Esophagus squamous epithelium (tissue), 5 donors: ENCODE data around the gene RASGRP4. TPM values are rescaled to one million over a fixed set of nuclear protein-coding genes. Genes with fewer than 3 reads are reported as not detected.
A peak's percentile ranks its signal among the peaks of the same experiment; 100 is the strongest.

Experiments used
- DNase-seq: peaks from one replicate; lab custom pipeline; 2025; lab: John Stamatoyannopoulos, UW
- H3K27ac ChIP-seq, 4 donors: fragments of 200-600 bp; sonication (generic); one replicate each; pipeline ENCODE4 v1.5.1; 2016 to 2019; ENCODE audit warnings: mild to moderate bottlenecking in 1 of 4
- H3K27me3 ChIP-seq, 4 donors: fragments of 200-600 bp; sonication (generic); 1 replicate in 3 of 4; 2 replicates in 1 of 4; pipeline versions ENCODE4 v1.5.1 to v1.6.0; 2017 to 2021; ENCODE audit warnings: antibody characterized with exemption in 1 of 4
- H3K36me3 ChIP-seq, 3 donors: fragments of 200-600 bp; sonication (generic); one replicate each; pipeline ENCODE4 v1.5.1; 2016 to 2019
- H3K4me1 ChIP-seq, 3 donors: fragments of 200-600 bp; sonication (generic); one replicate each; pipeline ENCODE4 v1.5.1; 2017 to 2019
- H3K4me3 ChIP-seq, 4 donors: fragments of 200-600 bp; sonication (generic); 1 replicate in 3 of 4; 2 replicates in 1 of 4; pipeline ENCODE4 v1.5.1; 2016 to 2019; ENCODE audit warnings: mild to moderate bottlenecking in 2 of 4, moderate library complexity in 1 of 4
- H3K9me3 ChIP-seq, 3 donors: fragments of 200-600 bp; sonication (generic); one replicate each; pipeline ENCODE4 v1.5.1; 2016 to 2019
- POLR2A ChIP-seq, 4 donors: fragments of 450-650 bp; IDR thresholded peaks; one replicate each; pipeline ENCODE4 v1.6.1; 2017; ENCODE audit warnings: antibody characterized with exemption in 4 of 4, mild to moderate bottlenecking in 4 of 4, moderate library complexity in 3 of 4
- WGBS, 2 donors: methylation state at CpG; one replicate each; pipeline ENCODE4 v1.1.5; 2018; 5-methylcytosine and 5-hydroxymethylcytosine counted together
- intact Hi-C: fragments of 100-400 bp; cut with DNase I; formaldehyde crosslinking; loops from one replicate; pipeline ENCODE4 v1.15.0; 2022
- total RNA-seq, 4 donors: library from RNA; depleted of rRNA; stranded (reverse); fragments of >200 nt; gene quantifications; one replicate each; pipeline ENCODE4 v1.1.0, GENCODE V29; 2016
- TF ChIP-seq, protein P1 (sequence below), 6 experiments: fragments of 450-650 bp in 4 of 6; fragments of 200-600 bp in 2 of 6; sonication (generic) in 2 of 6; IDR thresholded peaks; one replicate each; pipeline ENCODE4 v1.5.1; 2016 to 2019; ENCODE audit warnings: antibody characterized with exemption in 6 of 6, mild to moderate bottlenecking in 4 of 6, moderate library complexity in 4 of 6
- donor health status: DM: yes; HTN: yes; CAD: no.

Gene RASGRP4
- total RNA-seq, 4 donors from 2014 or later: 0.35 to 4.2 (median 0.64) TPM; not detected in 1

GRCh38 chr19:38425222-38425809, 703 bp downstream of the RASGRP4 start:
- H3K4me1 ChIP-seq: no peaks in the 10 kb centered on the region
- intact Hi-C loops: no loop called here
- H3K36me3 ChIP-seq: no peaks in the 10 kb centered on the region
- WGBS, 2 donors: 79 to 85% methylated on average over 3 of the region's 7 CpGs
- TF ChIP-seq POLR2A (IDR thresholded peaks at IDR 0.05): no peak
- TF ChIP-seq, protein P1, sequence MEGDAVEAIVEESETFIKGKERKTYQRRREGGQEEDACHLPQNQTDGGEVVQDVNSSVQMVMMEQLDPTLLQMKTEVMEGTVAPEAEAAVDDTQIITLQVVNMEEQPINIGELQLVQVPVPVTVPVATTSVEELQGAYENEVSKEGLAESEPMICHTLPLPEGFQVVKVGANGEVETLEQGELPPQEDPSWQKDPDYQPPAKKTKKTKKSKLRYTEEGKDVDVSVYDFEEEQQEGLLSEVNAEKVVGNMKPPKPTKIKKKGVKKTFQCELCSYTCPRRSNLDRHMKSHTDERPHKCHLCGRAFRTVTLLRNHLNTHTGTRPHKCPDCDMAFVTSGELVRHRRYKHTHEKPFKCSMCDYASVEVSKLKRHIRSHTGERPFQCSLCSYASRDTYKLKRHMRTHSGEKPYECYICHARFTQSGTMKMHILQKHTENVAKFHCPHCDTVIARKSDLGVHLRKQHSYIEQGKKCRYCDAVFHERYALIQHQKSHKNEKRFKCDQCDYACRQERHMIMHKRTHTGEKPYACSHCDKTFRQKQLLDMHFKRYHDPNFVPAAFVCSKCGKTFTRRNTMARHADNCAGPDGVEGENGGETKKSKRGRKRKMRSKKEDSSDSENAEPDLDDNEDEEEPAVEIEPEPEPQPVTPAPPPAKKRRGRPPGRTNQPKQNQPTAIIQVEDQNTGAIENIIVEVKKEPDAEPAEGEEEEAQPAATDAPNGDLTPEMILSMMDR (IDR thresholded peaks at IDR 0.05): no peak
- H3K27me3 ChIP-seq: peaks cover 0 to 51% (median 0%) of the 10 kb centered on the region in 4 donors
- no peaks in the 10 kb centered on the region for H3K9me3 ChIP-seq
- no peak for DNase-seq
- H3K27ac ChIP-seq: peak overlapping the region in 2 of 4 donors; percentile 1 to 5
- H3K4me3 ChIP-seq: peak overlapping the region in 3 of 4 donors; percentile 21 to 54 (median 28)

- Histone ChIP-seq H3K4me3 (no peak overlapping the region), H3K27me3 (peaks cover 0 to 60% (median 0%) of the 10 kb centered on the region in 4 donors), H3K27ac (no peak overlapping the region), H3K36me3 (no peaks in the 10 kb centered on the region), H3K9me3 (no peaks in the 10 kb centered on the region), H3K4me1 (no peaks in the 10 kb centered on the region)
- DNase-seq: no peak
- intact Hi-C loops: no loop called here
- 63 to 76% methylated on average over 2 to 3 of the region's 5 CpGs for WGBS, 2 donors
- no peak for TF ChIP-seq POLR2A (IDR thresholded peaks at IDR 0.05)
- TF ChIP-seq, protein P1 (IDR thresholded peaks at IDR 0.05): no peak
Measured at GRCh38 chr19:38424272-38424671, 1.7 kb downstream of the RASGRP4 start.

DNA sequence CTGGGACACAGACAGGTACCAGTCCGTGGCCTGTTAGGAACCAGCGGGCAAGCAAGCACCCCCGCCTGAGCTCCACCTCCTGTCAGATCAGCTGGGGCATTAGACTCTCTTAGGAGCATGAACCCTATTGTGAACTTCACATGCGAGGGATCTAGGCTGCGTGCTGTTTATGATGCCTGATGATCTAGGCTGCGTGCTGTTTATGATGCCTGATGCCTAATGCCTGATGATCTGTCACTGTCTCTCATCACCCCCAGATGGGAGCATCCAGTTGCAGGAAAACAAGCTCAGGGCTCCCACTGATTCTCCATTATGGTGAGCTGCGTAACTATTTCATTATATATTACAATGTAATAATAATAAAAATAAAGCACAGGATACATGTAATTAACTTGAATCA, 3.6 kb downstream of the RASGRP4 start:
- H3K4me3 ChIP-seq: no peak overlapping the region
- intact Hi-C loops: no loop called here
- no peaks in the 10 kb centered on the region for H3K9me3 ChIP-seq
- H3K4me1 ChIP-seq: peaks cover 10 to 11% (median 10%) of the 10 kb centered on the region in 3 donors
- WGBS, 2 donors: 80 to 92% methylated on average over 2 to 4 of the region's 7 CpGs
- no peak for DNase-seq
- TF ChIP-seq POLR2A (IDR thresholded peaks at IDR 0.05): no peak
- TF ChIP-seq, protein P1 (IDR thresholded peaks at IDR 0.05): no peak
- no peaks in the 10 kb centered on the region for H3K36me3 ChIP-seq
- H3K27me3 ChIP-seq: peaks cover 0 to 72% (median 0%) of the 10 kb centered on the region in 4 donors
- no peak overlapping the region for H3K27ac ChIP-seq

GRCh38 chr19:38421856-38422255, 4.2 kb downstream of the RASGRP4 start:
- no peak overlapping the region for H3K4me3 ChIP-seq
- intact Hi-C loops: no loop called here
- 71 to 89% methylated on average over 5 to 6 of the region's 14 CpGs for WGBS, 2 donors
- no peaks in the 10 kb centered on the region for H3K9me3 ChIP-seq
- H3K27me3 ChIP-seq: peaks cover 0 to 74% (median 0%) of the 10 kb centered on the region in 4 donors
- peaks cover 10 to 13% (median 10%) of the 10 kb centered on the region in 3 donors for H3K4me1 ChIP-seq
- DNase-seq: no peak
- H3K36me3 ChIP-seq: no peaks in the 10 kb centered on the region
- TF ChIP-seq, protein P1 (IDR thresholded peaks at IDR 0.05): no peak
- no peak for TF ChIP-seq POLR2A (IDR thresholded peaks at IDR 0.05)
- no peak overlapping the region for H3K27ac ChIP-seq

- TF ChIP-seq POLR2A (IDR thresholded peaks at IDR 0.05): no peak
- Histone ChIP-seq H3K27ac (no peak overlapping the region), H3K36me3 (no peaks in the 10 kb centered on the region), H3K4me1 (peaks cover 10 to 13% (median 10%) of the 10 kb centered on the region in 3 donors), H3K9me3 (no peaks in the 10 kb centered on the region), H3K27me3 (peaks cover 0 to 72% (median 0%) of the 10 kb centered on the region in 4 donors), H3K4me3 (no peak overlapping the region)
- DNase-seq: no peak
- intact Hi-C loops: no loop called here
- 72 to 73% methylated on average over 2 to 3 of the region's 9 CpGs for WGBS, 2 donors
Measured at GRCh38 chr19:38420935-38421334, 5.1 kb downstream of the RASGRP4 start.
